Suprapubic skin (tissue), 4 donors: ENCODE results near the gene NAPG.

Source experiments
- CTCF ChIP-seq, 2 donors: fragments of 200-600 bp in 1 of 2; fragments of 450-650 bp in 1 of 2; sonication (generic) in 1 of 2; IDR thresholded peaks; one replicate each; pipeline ENCODE4 v1.5.1; 2016 to 2019; ENCODE audit warnings: antibody characterized with exemption in 2 of 2, mild to moderate bottlenecking in 1 of 2, moderate library complexity in 1 of 2
- POLR2A ChIP-seq, 2 donors: fragments of 450-650 bp; IDR thresholded peaks; one replicate each; pipeline ENCODE4 v1.6.1; 2017; ENCODE audit warnings: antibody characterized with exemption in 2 of 2, mild to moderate bottlenecking in 2 of 2, moderate library complexity in 2 of 2
- POLR2AphosphoS5 ChIP-seq, 3 donors: sonication (generic); formaldehyde crosslinking; IDR thresholded peaks; one replicate each; pipeline ENCODE4 v1.6.1; 2017; ENCODE audit warnings: antibody characterized with exemption in 3 of 3

GRCh38 chr18:10482985-10483949 is 42.6 kb upstream of the NAPG start:
- TF ChIP-seq POLR2A (IDR thresholded peaks at IDR 0.05) (no peak), CTCF (IDR thresholded peaks at IDR 0.05) (no peak), POLR2AphosphoS5 (IDR thresholded peaks at IDR 0.05) (no peak)
